Hepatocyte (in vitro differentiated cells): ENCODE data around the gene PCDH9.

Experiments used
- EZH2 ChIP-seq: fragments of 200-600 bp; sonication (generic); IDR thresholded peaks from 2 replicates; pipeline ENCODE4 v1.6.1; 2016; ENCODE audit warnings: antibody characterized with exemption, mild to moderate bottlenecking, borderline replicate concordance
- EZH2phosphoT487 ChIP-seq: fragments of 200-600 bp; sonication (generic); IDR thresholded peaks from one replicate; pipeline ENCODE4 v1.6.1; 2018; ENCODE audit warnings: antibody characterized with exemption, mild to moderate bottlenecking, low read depth, moderate library complexity; ENCODE audit not compliant: unreplicated experiment, severe bottlenecking
- TF ChIP-seq, protein P1 (sequence below): fragments of 200-600 bp; sonication (generic); IDR thresholded peaks from 2 replicates; pipeline ENCODE4 v1.5.1; 2016; ENCODE audit warnings: antibody characterized with exemption, mild to moderate bottlenecking; ENCODE audit not compliant: poor library complexity

DNA sequence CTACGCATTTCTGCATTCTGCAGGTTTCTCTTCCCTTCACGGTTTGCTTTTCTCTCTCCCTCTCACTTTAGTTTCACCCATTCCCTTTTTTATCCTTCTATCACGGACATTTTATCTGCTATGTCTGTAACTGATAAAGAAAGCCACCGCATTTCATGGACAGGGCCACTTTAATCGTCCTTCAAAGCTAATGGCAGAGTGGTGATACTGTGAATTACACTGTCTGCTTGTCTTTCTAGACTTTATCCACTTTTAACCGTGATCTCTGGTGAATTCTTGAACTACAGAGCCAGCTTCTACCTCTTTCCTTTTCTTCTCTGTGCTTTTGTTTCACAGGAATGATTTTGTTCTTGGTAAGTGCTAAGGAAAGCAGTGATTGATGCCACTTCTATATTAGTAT, 760.4 kb downstream of the PCDH9 start:
- TF ChIP-seq, protein P1, sequence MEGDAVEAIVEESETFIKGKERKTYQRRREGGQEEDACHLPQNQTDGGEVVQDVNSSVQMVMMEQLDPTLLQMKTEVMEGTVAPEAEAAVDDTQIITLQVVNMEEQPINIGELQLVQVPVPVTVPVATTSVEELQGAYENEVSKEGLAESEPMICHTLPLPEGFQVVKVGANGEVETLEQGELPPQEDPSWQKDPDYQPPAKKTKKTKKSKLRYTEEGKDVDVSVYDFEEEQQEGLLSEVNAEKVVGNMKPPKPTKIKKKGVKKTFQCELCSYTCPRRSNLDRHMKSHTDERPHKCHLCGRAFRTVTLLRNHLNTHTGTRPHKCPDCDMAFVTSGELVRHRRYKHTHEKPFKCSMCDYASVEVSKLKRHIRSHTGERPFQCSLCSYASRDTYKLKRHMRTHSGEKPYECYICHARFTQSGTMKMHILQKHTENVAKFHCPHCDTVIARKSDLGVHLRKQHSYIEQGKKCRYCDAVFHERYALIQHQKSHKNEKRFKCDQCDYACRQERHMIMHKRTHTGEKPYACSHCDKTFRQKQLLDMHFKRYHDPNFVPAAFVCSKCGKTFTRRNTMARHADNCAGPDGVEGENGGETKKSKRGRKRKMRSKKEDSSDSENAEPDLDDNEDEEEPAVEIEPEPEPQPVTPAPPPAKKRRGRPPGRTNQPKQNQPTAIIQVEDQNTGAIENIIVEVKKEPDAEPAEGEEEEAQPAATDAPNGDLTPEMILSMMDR: no peak
- no peak for TF ChIP-seq EZH2
- TF ChIP-seq EZH2phosphoT487: no peak
